GM18526 (cell line): ENCODE measurements around the gene HLA-DPA1.

Source experiments
- POLR2A ChIP-seq: IDR thresholded peaks from 3 replicates; pipeline ENCODE4 v1.6.1; 2011; ENCODE audit not compliant: insufficient read length; ENCODE audit errors: extremely low read depth

HLA-DPA1 gene

DNA sequence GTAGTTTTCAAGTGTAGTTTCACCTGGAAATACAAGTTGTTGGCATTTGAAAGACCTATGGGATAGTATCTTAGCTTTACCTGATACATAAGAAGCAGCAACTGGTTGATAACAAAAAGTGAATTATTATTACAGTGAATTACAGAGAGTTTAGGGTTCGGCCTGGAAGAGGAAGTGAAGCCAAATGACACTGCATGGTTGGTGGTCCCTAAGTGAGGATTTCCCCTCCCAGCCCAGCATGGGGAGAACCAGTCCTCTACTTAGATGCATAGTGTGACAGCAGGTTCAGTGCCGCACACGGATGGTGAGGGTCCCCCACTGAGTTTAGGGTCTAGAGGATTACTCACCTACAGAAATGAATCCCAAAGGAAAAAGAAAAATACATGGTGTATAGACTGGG is 20.4 kb upstream of the HLA-DPA1 start:
- no peak for TF ChIP-seq POLR2A

DNA sequence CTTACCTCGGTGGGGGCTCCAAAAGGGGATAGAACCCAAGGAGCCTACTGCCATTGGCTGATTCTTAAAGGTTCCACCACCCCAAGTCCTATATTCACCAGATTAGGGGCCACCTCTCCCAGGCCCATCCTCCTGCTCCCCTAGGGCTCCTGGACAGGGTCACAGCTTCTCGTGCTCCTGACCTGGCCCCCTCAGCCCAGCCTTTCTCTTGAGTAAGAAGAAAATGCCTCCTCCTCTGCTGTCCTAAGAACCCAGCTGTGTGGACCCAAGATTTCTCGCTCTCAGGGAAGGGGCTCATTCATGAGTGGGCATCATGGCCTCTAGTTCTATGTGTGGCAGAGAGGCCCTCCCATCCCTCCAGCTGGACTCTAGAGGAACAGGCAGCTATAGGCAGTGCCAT is 18.9 kb upstream of the HLA-DPA1 start:
- no peak for TF ChIP-seq POLR2A

DNA sequence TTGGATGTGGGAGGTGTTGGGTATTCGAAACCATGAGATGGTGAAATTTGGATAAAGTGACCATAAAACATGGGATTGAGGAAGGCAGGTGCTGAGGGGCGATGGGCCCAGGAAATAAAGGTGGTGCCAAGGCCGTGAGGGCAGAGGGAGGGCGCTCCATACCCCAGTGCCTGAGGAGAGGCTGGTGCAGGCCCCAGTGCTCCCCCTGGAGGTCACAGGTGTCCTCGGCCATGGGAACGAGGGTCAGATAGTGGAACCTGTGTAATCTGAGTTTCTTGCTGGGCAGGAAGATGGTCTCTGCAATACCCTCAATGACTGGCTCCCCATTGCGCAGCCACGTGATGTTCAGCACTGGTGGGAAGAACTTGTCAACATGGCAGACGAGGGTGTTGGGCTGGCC is 18.5 kb upstream of the HLA-DPA1 start:
- TF ChIP-seq POLR2A, result no peak

DNA sequence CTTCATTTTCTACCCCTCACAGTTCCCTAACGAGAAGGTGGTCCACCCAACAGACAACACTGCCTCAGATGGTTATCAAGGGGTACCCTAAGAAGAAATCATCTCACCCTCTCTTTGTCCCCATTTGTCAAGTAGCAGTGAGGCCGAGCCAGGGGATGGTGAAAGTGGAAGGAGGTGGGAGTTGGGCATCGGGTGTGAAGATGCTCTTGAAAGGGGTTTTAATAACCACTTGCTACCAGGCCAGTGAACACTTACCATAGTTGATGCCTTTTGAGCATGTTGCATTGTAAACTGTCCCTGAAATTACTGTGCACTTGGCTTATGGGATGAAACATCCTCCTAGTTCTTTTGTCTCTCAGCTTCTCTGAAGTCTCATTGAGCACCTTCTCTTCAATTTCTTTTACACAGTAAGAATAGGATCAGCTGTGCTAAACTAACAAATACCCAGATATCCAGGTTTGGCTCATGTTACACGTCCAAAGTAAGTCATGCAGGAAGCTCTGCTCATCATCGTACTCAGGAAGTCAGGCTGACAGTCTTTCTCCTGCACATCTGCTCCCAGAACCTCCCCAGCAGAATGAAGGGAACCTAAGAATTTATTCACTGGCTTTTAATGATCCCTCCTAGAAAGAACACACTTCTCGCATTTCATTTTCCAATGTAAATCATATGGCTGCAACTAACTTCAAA is 15.6 kb upstream of the HLA-DPA1 start:
- TF ChIP-seq POLR2A, result no peak

DNA sequence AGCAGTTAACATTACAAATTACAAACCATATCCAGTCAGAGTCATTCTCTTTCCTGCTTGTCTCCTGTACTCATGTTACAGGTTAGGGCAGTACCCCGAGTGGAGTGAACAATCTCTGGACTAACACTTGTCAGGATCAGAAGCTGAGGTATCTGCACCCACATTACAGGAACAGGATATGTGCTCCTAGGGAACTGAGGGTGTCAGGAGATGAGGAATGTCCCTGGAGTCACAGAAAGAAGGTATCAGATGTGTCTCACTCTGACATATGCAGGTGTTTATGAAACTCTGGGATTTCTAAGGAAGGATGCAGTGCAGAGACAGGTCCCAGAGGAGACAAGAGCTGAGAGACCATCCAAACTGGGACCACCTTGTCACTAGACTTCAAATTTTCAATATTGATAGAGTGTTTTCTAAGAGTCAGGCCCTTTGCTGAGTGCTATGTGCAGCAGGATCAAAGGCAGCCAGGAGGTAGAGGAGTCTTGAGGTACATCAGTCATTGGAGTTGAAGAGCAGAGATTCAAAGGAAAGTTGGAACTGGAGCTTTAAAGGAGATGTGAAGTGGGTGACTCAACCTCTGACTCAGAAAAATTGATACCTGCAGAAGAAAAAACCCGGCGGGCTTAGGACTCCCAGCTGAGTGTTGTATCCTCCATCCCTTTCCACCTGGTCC is 14.9 kb upstream of the HLA-DPA1 start:
- TF ChIP-seq POLR2A, result no peak

DNA sequence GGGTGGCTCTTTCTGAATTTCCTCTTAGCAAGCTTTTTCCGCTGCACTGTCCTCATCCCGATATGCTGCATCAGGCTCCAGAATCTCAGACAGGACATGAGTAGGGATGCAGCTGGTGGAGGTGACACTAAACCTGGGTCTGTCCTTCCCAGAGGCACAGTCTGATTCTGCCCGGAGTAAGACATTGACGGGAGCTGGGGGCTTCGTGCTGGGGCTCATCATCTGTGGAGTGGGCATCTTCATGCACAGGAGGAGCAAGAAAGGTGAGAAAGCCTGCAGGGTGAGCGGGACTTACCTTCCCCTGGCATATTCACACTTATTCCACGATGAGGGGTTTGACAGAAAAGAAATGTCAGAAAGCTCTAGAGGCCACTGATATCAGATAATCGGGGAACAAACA is 12.2 kb upstream of the HLA-DPA1 start:
- no peak for TF ChIP-seq POLR2A

DNA sequence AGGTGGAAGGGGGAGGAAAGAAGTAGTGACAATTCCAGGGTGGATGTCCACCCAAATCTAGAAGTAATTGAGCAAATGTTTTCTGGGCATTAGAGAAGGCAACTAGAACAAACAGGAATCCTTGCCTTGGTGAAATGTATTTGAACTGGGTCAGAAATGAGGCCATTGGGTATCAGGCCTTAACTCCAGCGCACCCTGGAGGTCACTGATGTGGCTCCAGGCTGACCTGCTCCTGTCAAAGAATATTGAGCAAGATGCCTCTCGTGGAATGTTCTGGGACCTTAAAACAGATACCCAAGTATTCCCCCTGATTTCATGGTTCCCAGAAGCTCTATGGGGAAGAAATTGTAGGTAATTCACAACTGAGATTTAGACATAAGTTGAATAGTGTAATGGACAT is 9.3 kb upstream of the HLA-DPA1 start:
- no peak for TF ChIP-seq POLR2A

DNA sequence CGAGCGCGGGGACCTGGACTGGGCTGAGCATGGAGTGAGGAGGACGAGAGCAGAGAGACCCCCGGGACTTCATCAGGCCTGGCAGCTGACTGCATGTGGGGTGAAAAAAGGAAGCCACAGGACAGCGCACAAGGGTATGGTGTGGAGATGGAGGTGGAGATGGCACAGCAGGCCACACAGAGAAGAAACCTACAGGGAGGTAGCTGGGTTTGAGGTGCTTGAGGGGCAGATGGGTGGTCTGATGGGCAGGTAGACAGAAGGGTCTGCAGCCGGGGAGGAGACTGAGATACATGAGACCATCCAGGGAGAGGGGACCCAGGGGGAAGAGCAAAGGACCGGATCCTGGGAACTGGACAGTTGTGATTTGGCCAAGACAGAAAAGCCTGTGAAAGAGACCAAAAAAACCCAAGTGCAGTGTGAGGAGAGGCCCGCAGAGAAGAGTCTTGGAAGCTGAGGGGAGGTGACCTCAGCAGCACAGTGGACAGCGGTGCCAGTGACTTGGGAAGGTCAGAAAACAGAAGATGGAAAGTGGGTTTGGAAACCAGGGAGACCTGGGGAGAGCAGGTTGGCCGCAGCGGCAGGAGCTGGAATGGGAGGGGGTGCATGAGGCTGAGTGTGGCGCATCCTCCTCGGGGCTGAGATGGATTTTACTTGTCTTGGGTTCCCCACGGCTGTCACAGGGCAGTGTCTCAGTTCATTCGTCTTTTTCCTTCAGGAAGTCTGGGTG is 7.8 kb upstream of the HLA-DPA1 start:
- no peak for TF ChIP-seq POLR2A

DNA sequence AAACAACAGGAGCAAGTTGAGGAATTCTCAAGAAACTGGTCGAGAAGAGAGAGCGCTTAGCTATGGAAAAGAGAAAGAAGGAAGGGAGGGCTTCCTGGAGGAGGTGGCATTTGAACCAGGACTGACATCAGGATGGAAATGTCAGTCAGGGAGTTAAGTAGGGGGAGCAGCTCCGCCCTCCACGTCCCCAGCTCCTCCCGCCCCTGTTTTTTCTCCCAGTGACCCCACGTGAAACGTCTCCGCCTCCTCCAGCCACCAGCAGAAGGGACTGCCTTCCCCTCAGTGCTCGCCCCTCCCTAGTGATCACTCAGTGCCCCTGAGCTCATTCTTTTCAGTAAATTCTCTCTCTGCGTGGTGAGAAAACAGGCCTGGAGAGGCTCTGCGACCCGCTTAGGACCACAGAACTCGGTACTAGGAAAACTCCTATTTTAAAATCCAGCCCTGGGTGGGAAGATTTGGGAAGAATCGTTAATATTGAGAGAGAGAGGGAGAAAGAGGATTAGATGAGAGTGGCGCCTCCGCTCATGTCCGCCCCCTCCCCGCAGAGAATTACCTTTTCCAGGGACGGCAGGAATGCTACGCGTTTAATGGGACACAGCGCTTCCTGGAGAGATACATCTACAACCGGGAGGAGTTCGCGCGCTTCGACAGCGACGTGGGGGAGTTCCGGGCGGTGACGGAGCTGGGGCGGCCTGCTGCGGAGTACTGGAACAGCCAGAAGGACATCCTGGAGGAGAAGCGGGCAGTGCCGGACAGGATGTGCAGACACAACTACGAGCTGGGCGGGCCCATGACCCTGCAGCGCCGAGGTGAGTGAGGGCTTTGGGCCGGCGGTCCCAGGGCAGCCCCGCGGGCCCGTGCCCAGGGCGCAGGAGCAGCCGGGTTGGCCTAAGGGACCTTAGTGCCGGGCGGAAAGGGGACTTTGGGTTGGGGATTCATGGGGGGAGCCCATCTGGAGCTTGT is 7.0 kb upstream of the HLA-DPA1 start:
- TF ChIP-seq POLR2A, result no peak

DNA sequence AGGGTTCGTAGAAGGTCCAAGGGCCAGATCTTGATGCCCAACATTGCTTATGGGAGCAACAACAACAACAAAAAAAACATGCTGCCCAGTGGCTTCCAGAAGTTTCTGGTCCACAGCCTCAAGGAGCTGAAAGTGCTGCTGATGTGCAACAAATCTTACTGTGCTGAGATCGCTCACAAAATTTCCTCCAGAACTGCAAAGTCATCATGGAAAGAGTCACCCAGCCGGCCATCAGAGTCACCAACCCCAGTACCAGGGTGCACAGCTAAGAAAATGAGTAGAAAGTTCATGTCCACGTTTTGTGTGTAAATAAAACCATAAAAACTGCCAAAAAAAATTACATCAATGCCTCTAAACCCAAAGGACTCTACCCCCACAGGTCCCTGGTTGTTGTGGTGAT is 6.1 kb upstream of the HLA-DPA1 start:
- TF ChIP-seq POLR2A, result no peak

DNA sequence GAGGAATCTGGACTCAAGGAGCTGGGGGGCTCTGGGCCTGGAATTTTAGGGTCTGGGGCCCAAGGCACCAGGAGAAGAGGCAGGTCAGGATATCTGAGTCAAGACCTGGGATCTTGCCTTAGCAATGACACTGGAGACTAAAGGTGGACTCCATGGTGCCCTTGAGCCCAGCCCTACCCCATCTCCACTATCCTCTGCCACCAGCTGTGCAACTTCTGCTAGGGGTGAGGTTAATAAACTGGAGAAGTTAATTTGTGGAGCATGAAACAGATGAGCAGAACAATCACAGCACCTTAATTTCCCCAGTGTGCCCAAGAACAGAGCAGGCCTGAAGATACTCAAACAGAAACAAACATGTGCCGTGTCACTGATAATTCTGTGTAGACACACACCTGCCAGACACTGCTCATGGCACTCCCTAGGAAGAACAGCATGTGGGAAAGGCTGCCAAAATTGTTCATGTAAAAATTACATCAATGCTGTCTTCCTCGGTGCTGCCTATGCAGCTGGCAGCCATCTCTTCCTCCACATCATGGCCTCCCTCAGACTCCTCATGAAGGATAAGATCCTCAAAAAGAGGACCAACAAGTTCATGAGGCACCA is 5.6 kb upstream of the HLA-DPA1 start:
- TF ChIP-seq POLR2A, result no peak

DNA sequence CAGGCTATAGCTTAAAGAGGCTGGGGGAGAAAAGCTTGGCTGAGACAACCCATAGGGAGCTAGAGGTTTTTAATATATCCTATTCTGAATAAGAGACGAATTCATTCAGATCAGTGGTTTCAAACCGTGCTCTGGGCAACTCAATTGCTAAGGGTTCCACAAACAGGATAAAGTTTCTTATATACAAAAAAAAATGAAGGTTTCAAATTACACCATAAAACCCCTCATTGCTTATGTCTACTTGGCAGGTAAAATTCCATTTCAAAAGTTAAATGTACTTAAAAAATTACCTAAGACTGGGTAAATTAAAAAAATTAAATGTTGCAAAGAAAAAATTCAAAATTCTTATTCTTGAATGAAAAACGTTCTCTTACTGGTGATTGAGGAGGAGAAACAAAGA is 5.0 kb upstream of the HLA-DPA1 start:
- TF ChIP-seq POLR2A, result no peak

DNA sequence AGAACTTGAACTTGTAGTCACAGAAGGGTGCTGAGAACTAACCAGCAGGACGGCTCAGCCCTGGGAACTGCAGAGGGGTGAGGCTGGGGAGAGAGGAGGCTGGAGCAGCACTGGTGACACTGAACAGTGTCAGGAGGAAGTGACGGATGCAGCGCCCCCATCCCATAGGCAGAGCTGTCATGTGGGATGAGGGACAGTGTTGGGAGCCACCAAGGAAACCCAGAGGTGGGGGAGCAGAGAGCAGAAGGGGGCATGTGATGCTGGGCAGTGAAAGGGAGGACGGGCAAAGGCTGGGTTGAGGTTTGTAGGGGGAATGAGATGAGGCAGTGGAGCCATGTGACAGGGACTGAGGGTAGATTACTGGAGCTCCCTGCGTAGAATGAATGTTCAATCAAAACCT is 4.5 kb upstream of the HLA-DPA1 start:
- TF ChIP-seq POLR2A, result peak; percentile 11

DNA sequence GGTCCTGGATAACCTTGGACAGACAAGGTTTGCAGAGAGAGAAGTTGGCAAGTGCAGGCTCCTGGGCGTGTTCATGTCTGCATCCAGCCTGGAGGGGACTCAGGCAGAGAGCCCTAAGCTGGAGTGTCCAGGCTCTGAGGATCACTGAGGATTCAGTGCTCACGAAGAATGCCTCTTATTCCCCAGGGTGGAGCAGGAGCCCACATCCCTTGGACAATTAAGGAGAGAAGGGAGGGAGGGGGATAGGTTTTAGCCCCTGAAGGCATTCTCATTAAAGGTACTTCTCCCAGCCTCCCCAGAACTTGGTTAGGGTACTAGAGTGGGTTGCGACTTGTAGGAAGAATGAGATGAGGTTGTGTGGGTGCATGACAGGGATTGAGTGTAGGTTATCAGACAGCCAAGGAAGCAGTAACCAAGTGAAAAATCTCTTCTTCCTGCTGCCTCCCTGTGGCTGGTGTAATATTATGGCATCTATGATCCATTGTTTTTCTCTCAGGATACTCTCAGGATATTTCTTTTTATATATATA is 3.0 kb upstream of the HLA-DPA1 start:
- TF ChIP-seq POLR2A, result no peak
